Suprapubic skin (tissue), 4 donors: ENCODE measurements around the gene PSMD2. TPM values are rescaled to one million over a fixed set of nuclear protein-coding genes. Genes with fewer than 3 reads are reported as not detected.

Experiments
- DNase-seq, 2 donors: peaks; one replicate each; pipeline ENCODE4 v3.0.0-alpha.2; 2019; ENCODE audit warnings: low spot score in 2 of 2
- H3K27ac ChIP-seq: fragments of 200-600 bp; sonication (generic); one replicate; pipeline ENCODE4 v1.5.1; 2019
- H3K27me3 ChIP-seq: fragments of 200-600 bp; sonication (generic); one replicate; pipeline ENCODE4 v1.5.1; 2019
- H3K36me3 ChIP-seq: fragments of 200-600 bp; sonication (generic); one replicate; pipeline ENCODE4 v1.5.1; 2019
- H3K4me1 ChIP-seq: fragments of 200-600 bp; sonication (generic); one replicate; pipeline ENCODE4 v1.5.1; 2019
- H3K4me3 ChIP-seq: fragments of 200-600 bp; sonication (generic); one replicate; pipeline ENCODE4 v1.5.1; 2019; ENCODE audit warnings: mild to moderate bottlenecking
- H3K9me3 ChIP-seq: fragments of 200-600 bp; sonication (generic); one replicate; pipeline ENCODE4 v1.5.1; 2019
- CTCF ChIP-seq, 2 donors: fragments of 200-600 bp in 1 of 2; fragments of 450-650 bp in 1 of 2; sonication (generic) in 1 of 2; IDR thresholded peaks; one replicate each; pipeline ENCODE4 v1.5.1; 2016 to 2019; ENCODE audit warnings: antibody characterized with exemption in 2 of 2, mild to moderate bottlenecking in 1 of 2, moderate library complexity in 1 of 2
- EP300 ChIP-seq: sonication (generic); formaldehyde crosslinking; IDR thresholded peaks from one replicate; pipeline ENCODE4 v1.6.1; 2017; ENCODE audit warnings: antibody characterized with exemption
- POLR2A ChIP-seq, 2 donors: fragments of 450-650 bp; IDR thresholded peaks; one replicate each; pipeline ENCODE4 v1.6.1; 2017; ENCODE audit warnings: antibody characterized with exemption in 2 of 2, mild to moderate bottlenecking in 2 of 2, moderate library complexity in 2 of 2
- POLR2AphosphoS5 ChIP-seq, 3 donors: sonication (generic); formaldehyde crosslinking; IDR thresholded peaks; one replicate each; pipeline ENCODE4 v1.6.1; 2017; ENCODE audit warnings: antibody characterized with exemption in 3 of 3
- WGBS: methylation state at CpG from one replicate; pipeline ENCODE4 v1.1.5; 2018; 5-methylcytosine and 5-hydroxymethylcytosine counted together
- total RNA-seq, 4 donors: library from RNA; depleted of rRNA; stranded (reverse); fragments of >200 nt; gene quantifications; one replicate each; pipeline ENCODE4 v1.1.0, GENCODE V29; 2016

PSMD2 gene
- total RNA-seq, 4 donors from 2014 or later: 118 to 221 (median 197) TPM

GRCh38 chr3:184314700-184315542 lies 15.9 kb downstream of the PSMD2 start:
- H3K27me3 ChIP-seq: no peaks in the 10 kb centered on the region
- H3K9me3 ChIP-seq: no peaks in the 10 kb centered on the region
- DNase-seq: peak; percentile 90 to 91
- H3K4me3 ChIP-seq: peak overlapping the region; percentile 78
- H3K4me1 ChIP-seq: peaks cover 52% of the 10 kb centered on the region
- peak overlapping the region; percentile 99 for H3K27ac ChIP-seq
- WGBS: no CpG with 5 or more reads among the region's 89 CpGs
- peaks cover 10% of the 10 kb centered on the region for H3K36me3 ChIP-seq
- TF ChIP-seq POLR2AphosphoS5 (IDR thresholded peaks at IDR 0.05) (peak; percentile 26 to 36 (median 31)), POLR2A (IDR thresholded peaks at IDR 0.05) (peak in 1 of 2 donors; percentile 76), EP300 (no peak)

GRCh38 chr3:184315543-184315867 lies 16.5 kb downstream of the PSMD2 start:
- 10% methylated on average over 6 of the region's 6 CpGs for WGBS
- Histone ChIP-seq H3K27ac (peak overlapping the region; percentile 99), H3K36me3 (peaks cover 12% of the 10 kb centered on the region), H3K4me3 (peak overlapping the region; percentile 78), H3K9me3 (no peaks in the 10 kb centered on the region), H3K27me3 (no peaks in the 10 kb centered on the region), H3K4me1 (peaks cover 56% of the 10 kb centered on the region)
- DNase-seq: no peak
- TF ChIP-seq POLR2A (IDR thresholded peaks at IDR 0.05) (no peak), EP300 (no peak), POLR2AphosphoS5 (IDR thresholded peaks at IDR 0.05) (no peak), CTCF (IDR thresholded peaks at IDR 0.05) (no peak)

GRCh38 chr3:184315871-184316661 lies 17.0 kb downstream of the PSMD2 start:
- peaks cover 62% of the 10 kb centered on the region for H3K4me1 ChIP-seq
- peak overlapping the region; percentile 78 for H3K4me3 ChIP-seq
- TF ChIP-seq CTCF (IDR thresholded peaks at IDR 0.05) (no peak), EP300 (no peak), POLR2A (IDR thresholded peaks at IDR 0.05) (no peak), POLR2AphosphoS5 (IDR thresholded peaks at IDR 0.05) (no peak)
- 14% methylated on average over 15 of the region's 16 CpGs for whole genome bisulfite sequencing
- peaks cover 17% of the 10 kb centered on the region for H3K36me3 ChIP-seq
- H3K9me3 ChIP-seq: no peaks in the 10 kb centered on the region
- peak in 1 of 2 donors; percentile 70 for DNase-seq
- H3K27me3 ChIP-seq: no peaks in the 10 kb centered on the region
- H3K27ac ChIP-seq: peak overlapping the region; percentile 99

GRCh38 chr3:184316792-184317191 lies 17.8 kb downstream of the PSMD2 start:
- peak overlapping the region; percentile 78 for H3K4me3 ChIP-seq
- TF ChIP-seq POLR2A (IDR thresholded peaks at IDR 0.05): no peak
- TF ChIP-seq EP300: no peak
- TF ChIP-seq POLR2AphosphoS5 (IDR thresholded peaks at IDR 0.05): no peak
- no peak for TF ChIP-seq CTCF (IDR thresholded peaks at IDR 0.05)
- no peaks in the 10 kb centered on the region for H3K27me3 ChIP-seq
- 79% methylated on average over 7 of the region's 7 CpGs for WGBS
- H3K27ac ChIP-seq: peak overlapping the region; percentile 99
- peaks cover 25% of the 10 kb centered on the region for H3K36me3 ChIP-seq
- no peak for DNase-seq
- H3K4me1 ChIP-seq: peaks cover 69% of the 10 kb centered on the region
- H3K9me3 ChIP-seq: no peaks in the 10 kb centered on the region

- Histone ChIP-seq H3K4me1 (peaks cover 73% of the 10 kb centered on the region), H3K9me3 (no peaks in the 10 kb centered on the region), H3K36me3 (peaks cover 29% of the 10 kb centered on the region), H3K27me3 (no peaks in the 10 kb centered on the region), H3K27ac (peak overlapping the region; percentile 1), H3K4me3 (peak overlapping the region; percentile 78)
- 72% methylated on average over 5 of the region's 5 CpGs for WGBS
- no peak for DNase-seq
- TF ChIP-seq POLR2A (IDR thresholded peaks at IDR 0.05) (no peak), POLR2AphosphoS5 (IDR thresholded peaks at IDR 0.05) (no peak), CTCF (IDR thresholded peaks at IDR 0.05) (no peak), EP300 (no peak)
Measured at GRCh38 chr3:184317201-184317600, 18.2 kb downstream of the PSMD2 start.
